Measurements from ENCODE around the gene MRTFA.

- no peak for TF ChIP-seq BCLAF1 (IDR thresholded peaks at IDR 0.05; ENCODE audit: borderline replicate concordance in 1 of 2, control insufficient read depth in 1 of 2, low read depth in 2 of 2, low read length in 1 of 2)
- no peak for TF ChIP-seq EP300 (IDR thresholded peaks at IDR 0.05; ENCODE audit: low read length)
- TF ChIP-seq SMC3 (conservative IDR thresholded peaks at IDR 0.05; ENCODE audit: insufficient read depth, low read depth, low read length): no peak
- no peak for TF ChIP-seq USF2 (CRISPR knock-in tag; IDR thresholded peaks at IDR 0.05)
- no peak for TF ChIP-seq NFYB (IDR thresholded peaks at IDR 0.05; ENCODE audit: extremely low read depth, insufficient read length)
- TF ChIP-seq, protein P1, sequence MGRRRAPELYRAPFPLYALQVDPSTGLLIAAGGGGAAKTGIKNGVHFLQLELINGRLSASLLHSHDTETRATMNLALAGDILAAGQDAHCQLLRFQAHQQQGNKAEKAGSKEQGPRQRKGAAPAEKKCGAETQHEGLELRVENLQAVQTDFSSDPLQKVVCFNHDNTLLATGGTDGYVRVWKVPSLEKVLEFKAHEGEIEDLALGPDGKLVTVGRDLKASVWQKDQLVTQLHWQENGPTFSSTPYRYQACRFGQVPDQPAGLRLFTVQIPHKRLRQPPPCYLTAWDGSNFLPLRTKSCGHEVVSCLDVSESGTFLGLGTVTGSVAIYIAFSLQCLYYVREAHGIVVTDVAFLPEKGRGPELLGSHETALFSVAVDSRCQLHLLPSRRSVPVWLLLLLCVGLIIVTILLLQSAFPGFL (CRISPR knock-in tag; IDR thresholded peaks at IDR 0.05): no peak
- TF ChIP-seq FOXM1 (IDR thresholded peaks at IDR 0.05; ENCODE audit: low read depth): no peak
- no peak for TF ChIP-seq FOXM1 (CRISPR knock-in tag; IDR thresholded peaks at IDR 0.05; ENCODE audit: low read depth)
- TF ChIP-seq, protein P2, sequence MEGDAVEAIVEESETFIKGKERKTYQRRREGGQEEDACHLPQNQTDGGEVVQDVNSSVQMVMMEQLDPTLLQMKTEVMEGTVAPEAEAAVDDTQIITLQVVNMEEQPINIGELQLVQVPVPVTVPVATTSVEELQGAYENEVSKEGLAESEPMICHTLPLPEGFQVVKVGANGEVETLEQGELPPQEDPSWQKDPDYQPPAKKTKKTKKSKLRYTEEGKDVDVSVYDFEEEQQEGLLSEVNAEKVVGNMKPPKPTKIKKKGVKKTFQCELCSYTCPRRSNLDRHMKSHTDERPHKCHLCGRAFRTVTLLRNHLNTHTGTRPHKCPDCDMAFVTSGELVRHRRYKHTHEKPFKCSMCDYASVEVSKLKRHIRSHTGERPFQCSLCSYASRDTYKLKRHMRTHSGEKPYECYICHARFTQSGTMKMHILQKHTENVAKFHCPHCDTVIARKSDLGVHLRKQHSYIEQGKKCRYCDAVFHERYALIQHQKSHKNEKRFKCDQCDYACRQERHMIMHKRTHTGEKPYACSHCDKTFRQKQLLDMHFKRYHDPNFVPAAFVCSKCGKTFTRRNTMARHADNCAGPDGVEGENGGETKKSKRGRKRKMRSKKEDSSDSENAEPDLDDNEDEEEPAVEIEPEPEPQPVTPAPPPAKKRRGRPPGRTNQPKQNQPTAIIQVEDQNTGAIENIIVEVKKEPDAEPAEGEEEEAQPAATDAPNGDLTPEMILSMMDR (IDR thresholded peaks at IDR 0.05 in 2 of 3, conservative IDR thresholded peaks at IDR 0.05 in 1 of 3; ENCODE audit: insufficient read depth in 2 of 3, low read depth in 1 of 3, low read length in 3 of 3): no peak
Measured at GRCh38 chr22:40414838-40415505, 221.5 kb downstream of the MRTFA start.
